NCI-H1436 (cell line): ENCODE data around the gene ZNF777.
"Not testable (repeated sequence)": the region's sequence is repeated elsewhere in the genome, so short reads cannot be mapped to it uniquely, and the experiment has no call there.

Experiments
- DNase-seq: peaks from one replicate; lab custom pipeline; 2025; lab: John Stamatoyannopoulos, UW

ZNF777 gene

GRCh38 chr7:149450821-149451220, 10.0 kb downstream of the ZNF777 start:
- DNase-seq = no peak

DNA sequence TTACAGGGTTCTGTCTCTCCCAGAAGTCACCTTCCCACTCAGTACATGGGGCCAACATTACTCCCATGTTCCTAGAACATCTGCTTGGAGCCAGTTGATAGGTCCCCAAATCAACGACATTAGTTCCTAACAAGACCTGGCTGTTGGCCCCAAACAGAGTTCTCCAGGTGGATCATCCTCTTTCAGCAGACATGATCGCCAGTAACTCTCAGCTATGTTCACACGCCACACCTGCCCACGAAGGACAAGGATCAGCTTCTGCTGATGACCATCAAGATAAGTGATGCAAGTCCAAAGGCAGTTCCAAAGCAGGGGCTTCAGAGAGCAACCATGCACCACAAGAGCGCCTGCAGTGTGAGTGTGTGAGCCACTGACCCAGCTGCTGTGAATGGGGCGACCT, 11.0 kb downstream of the ZNF777 start:
- DNase-seq = no peak

GRCh38 chr7:149448961-149449360, 11.9 kb downstream of the ZNF777 start:
- no peak for DNase-seq

GRCh38 chr7:149446026-149446425, 14.8 kb downstream of the ZNF777 start:
- not testable (repeated sequence) for DNase-seq

- no peak for DNase-seq
Measured at GRCh38 chr7:149444287-149444686, 16.6 kb downstream of the ZNF777 start.

DNA sequence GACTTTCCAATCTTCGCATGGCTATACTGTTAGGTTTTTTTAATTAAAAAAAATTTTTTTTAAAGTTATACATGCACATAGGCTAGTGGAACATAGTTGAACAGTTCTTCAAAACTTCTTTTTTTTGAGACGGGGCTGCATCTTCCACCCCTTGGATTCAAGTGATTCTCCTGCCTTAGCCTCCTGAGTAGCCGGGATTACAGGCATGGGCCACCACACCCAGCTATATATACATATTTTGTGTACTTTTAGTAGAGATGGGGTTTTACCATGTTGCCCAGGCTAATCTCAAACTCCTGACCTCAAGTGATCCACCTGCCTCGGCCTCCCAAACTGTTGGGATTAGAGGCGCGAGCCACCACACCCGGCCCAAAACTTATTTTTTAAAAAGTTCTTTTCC, 17.3 kb downstream of the ZNF777 start:
- DNase-seq = no peak

GRCh38 chr7:149442924-149443323, 17.9 kb downstream of the ZNF777 start:
- no peak for DNase-seq

DNA sequence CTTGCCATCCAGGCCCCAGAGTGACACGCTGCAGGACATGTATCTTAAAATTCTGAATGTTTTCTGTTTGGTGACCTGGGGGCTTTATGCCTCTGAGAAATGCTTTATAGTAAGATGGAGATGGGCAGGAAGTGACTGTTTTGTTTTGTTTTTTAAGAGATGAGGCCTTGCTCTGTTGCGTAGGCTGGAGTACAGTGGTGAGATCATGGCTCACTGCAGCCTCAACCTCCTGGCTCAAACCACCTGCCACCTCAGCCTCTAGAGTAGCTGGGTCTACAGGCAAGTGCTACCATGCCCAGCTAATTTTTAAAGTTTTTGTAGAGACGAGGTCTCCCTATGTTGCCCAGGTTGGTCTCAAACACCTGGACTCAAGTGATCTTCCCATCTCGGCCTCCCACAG, 20.6 kb downstream of the ZNF777 start:
- DNase-seq = no peak

DNA sequence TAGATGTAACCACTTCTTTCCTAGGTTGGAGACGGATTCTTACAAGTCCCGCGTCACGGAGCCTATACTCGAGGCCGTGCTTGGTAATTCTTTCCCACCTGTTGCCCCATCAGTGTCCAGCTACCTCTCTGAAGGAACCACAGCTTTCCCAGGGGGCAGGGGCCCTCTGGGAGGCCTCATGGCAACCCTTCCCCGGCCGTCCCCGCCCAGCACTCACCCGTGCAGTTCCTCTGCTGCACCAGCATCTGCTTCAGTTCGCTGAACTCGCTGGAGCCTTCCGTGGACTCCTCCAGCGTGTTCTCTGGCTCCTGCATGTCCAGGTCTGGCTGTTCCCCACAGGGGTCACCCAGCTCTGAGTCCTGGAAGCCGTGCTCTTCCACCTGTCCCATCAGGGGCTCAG, 24.5 kb downstream of the ZNF777 start:
- DNase-seq = no peak

- DNase-seq = no peak
Measured at GRCh38 chr7:149433124-149433523, 27.7 kb downstream of the ZNF777 start.

DNA sequence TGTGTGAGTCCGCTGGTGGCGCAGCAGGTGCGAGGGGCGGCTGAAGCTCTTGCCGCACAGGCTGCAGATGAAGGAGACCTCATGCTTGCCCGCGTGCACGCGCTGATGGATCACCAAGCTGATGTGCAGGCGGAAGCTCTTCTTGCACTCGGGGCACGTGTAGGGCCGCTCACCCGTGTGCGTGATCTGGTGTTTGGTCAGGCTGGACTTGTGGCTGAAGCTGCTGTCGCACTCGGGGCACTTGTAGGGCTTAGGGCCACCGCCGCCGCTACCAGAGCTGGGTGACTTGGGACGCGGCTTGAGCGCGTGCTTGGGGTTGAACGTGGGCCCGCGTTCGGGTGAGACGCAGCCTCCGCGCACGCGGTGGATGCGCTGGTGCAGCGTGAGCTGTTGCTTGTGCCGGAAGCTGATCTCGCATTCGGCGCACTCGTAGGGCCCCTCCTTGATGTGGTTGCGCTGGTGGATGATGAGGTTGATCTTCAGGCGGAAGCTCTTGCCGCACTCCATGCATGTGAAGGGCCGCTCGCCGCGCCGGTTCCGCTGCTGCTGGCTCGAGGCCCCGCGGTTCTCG, 28.7 kb downstream of the ZNF777 start:
- DNase-seq = no peak

GRCh38 chr7:149431486-149432120, 29.3 kb downstream of the ZNF777 start:
- DNase-seq = no peak

DNA sequence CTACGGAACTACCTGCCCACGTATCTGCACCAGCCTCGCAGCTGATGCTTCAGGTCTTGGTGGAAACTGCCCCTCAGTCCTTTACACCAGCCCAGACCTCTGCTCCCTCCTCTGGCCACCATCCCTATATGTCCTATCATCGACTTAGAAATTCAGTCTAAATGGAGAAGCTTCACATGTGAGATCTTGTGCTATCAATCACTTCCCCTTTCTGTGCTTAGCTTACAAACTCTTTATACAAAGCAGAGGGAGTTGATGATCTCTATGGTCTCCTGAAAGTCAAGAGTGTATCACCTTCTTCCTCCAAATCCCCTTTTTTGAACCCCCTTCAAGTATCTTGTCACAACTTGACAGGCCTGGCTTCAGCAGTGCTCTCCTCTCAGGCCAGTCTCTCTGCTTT, 30.7 kb downstream of the ZNF777 start:
- DNase-seq = no peak

GRCh38 chr7:149427893-149428292, 33.0 kb downstream of the ZNF777 start:
- DNase-seq = no peak

DNA sequence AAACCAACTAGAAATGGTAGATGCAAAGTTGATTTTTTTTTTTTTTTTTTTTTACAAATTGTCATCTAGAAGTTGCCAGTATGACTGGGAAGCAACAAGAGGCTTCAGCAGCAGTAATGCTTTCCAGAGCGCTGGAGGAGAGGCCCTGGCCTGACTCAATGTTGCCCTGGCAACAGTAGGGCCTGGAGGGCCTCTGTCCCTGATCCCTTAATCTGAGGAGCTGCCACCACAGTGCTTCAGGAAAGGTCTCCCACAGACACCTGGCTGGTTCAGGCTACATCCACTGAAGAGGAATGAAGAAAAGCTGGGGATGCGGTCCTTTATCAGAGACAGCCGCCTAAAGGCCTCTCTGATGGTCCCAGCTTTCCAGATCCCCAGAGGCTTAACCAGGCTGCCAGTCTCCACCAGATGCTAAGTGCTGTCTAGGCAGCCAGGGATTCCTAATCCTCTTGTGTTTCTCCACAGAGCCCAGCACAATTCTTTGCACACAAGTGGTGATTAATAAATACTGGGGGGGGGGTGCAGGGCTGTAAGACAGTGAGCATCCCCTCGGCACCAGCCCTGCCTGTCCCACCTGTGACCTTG, 33.7 kb downstream of the ZNF777 start:
- DNase-seq = no peak

DNA sequence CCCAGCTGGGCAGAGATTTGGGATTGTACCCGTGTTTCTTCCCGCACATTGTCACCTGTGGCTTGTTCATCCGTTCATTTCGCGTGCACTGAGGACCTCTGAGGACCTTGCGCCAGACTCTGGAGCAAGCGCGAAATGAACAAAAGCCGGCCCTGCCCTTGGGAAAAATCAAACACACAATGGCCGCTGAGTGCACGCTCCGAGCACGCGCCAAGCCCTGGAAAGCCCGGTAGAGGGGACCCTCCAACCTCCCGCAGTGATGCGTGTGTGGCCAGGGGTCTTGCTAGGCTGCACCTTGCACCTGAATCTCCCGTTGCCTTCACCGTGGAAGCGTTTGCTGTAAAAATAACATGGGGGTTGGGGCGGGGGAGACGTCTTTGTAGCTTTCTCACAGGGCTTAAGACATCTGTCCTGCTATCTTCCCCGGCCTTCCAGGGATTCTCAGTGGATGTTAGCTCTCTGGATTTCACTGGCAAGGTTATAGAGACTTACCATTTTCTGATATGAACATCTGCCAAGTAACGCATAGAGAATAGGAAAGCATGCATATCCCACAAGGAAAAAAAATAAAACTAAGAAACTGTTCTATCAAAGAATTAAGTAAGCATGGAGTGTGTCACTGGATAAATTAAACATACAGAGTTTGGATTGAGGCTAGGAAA, 37.3 kb downstream of the ZNF777 start:
- DNase-seq = no peak

GRCh38 chr7:149422914-149423301, 38.0 kb downstream of the ZNF777 start:
- DNase-seq = no peak

GRCh38 chr7:149422162-149422913, 38.5 kb downstream of the ZNF777 start:
- peak; percentile 70 for DNase-seq

DNA sequence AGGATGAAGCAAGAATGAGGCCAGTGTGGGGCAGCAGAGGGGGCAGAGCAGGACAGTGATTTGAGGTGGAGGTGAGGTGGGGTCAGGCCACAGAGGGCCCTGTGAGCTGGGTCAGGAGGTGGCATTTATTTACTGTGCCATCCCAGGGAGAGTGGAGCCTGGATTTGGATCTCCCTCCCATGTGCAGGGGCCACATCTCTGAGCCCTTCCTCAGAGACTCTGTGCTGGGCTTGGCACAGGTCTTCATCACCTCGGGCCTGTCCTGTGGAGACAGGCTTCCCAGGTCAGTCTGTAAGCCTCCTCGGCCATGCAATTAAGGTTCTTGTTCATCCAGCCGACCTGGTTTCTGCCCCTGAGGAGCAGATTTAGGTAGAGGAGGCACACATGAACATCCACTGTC, 40.9 kb downstream of the ZNF777 start:
- DNase-seq = no peak

DNA sequence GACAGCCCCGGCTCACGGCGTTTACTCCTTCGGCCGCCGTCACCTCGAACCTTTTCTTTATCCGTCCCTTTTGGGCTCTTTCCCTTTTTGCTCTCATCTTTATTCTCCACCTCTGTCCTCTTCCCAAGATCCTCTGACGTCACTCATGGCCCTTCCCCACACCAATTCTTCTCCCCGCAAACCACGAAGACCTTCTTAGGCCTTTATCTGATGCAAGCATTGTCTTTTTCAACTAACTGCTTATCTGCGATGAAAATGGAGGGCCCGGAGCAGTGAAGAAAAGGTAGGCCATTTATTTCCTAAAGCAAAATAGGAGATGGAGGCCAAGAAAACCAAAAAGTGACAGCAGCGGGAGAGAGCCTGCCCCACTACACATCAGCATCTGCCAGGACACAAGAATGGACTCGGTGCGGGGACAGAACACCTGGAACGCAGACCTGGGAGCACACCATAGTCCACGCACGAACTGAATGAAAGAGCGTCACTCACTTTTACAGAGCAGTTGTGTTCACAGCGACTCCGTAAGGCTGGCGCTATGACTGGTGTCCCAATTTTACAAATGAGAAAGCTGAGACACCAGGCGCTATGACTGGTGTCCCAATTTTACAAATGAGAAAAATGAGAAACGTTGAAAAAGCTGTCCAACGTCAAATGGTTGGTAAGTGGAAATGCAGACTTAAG, 45.3 kb downstream of the ZNF777 start:
- DNase-seq = no peak

DNA sequence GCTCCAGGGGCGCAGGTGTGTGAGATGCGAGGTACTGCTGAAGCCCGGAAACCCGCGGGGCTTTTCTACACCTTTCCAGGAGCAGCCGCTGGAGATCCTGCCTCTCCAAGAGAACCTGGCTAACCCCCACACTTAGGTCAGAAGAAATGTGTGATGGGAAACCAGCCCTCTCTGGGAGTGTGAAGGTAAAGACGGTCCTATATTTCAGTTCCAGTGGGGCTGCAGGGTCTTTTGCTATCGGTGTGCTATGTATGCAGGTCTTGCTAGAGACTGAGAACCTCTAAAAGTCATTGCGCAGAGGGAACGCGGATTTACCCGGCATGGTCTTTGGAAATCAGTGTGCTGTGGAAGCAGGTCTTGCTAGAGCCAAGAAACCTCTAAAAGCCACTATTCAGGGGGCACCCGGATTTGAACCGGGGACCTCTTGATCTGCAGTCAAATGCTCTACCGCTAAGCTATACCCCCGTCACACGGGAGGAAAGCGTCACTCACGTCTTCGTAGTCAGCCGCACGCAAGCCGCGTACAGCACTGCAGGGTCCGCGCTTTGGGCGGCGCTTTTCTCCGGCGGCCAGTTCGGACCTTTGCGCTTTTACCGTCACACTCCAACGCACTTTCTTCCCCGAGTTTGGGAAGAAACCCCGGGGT, 46.0 kb downstream of the ZNF777 start:
- DNase-seq = no peak

GRCh38 chr7:149414171-149414570, 46.7 kb downstream of the ZNF777 start:
- DNase-seq = no peak
